ENCODE measurements around the gene SELENOT. TPM values are rescaled to one million over a fixed set of nuclear protein-coding genes. Genes with fewer than 3 reads are reported as not detected.

SELENOT gene
- total RNA-seq, 4 donors from 2014 or later, result 98.0 to 158 (median 111) TPM

DNA sequence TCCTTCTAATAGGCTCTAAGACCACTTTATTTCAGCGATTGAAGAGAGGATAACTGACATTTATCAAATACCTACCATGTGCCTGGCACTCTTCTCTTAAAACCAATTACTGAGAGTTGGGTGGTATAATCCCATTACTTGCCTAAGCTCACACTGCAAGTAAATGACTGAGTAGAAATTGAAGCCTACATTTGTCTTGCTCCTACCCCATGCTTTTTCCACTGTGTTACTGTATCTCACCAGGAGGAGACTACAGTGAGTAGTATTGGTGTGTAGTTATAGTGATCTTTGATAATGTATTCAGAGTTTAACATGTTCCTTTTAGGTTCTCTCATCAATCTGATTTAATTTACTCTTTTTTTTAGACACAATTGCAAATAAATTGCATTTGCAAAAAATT is 35.8 kb upstream of the SELENOT start:
- Histone ChIP-seq H3K9me3 (no peaks in the 10 kb centered on the region), H3K4me3 (no peak overlapping the region), H3K27me3 (no peaks in the 10 kb centered on the region), H3K36me3 (no peaks in the 10 kb centered on the region), H3K4me1 (no peaks in the 10 kb centered on the region), H3K27ac (no peak overlapping the region)
- intact Hi-C loops (cut with DNase I; ENCODE audit: low total_unique reads), result no loop called here
- DNase-seq, result no peak
- TF ChIP-seq, protein P1, sequence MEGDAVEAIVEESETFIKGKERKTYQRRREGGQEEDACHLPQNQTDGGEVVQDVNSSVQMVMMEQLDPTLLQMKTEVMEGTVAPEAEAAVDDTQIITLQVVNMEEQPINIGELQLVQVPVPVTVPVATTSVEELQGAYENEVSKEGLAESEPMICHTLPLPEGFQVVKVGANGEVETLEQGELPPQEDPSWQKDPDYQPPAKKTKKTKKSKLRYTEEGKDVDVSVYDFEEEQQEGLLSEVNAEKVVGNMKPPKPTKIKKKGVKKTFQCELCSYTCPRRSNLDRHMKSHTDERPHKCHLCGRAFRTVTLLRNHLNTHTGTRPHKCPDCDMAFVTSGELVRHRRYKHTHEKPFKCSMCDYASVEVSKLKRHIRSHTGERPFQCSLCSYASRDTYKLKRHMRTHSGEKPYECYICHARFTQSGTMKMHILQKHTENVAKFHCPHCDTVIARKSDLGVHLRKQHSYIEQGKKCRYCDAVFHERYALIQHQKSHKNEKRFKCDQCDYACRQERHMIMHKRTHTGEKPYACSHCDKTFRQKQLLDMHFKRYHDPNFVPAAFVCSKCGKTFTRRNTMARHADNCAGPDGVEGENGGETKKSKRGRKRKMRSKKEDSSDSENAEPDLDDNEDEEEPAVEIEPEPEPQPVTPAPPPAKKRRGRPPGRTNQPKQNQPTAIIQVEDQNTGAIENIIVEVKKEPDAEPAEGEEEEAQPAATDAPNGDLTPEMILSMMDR (IDR thresholded peaks at IDR 0.05), result no peak
- no peak for TF ChIP-seq POLR2A (IDR thresholded peaks at IDR 0.05)

DNA sequence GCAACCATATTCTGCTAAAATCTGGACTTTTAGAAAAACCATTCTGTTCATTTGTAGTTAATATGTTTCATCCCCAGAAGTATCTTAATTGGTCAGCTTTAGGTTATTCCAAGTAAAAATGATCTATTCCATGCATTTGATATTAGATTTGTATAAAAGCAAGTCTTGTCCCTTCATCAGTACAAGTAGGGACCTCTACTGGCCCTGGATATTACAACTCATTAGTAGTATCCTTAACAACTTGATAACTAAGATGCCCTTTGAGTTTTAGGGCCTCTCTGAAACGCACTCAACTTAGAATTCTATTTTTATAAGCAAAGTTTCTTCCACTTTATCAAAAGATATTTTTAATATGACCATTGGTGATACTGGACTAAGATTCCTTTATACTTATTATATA is 25.3 kb upstream of the SELENOT start:
- no peak overlapping the region for H3K4me3 ChIP-seq
- H3K9me3 ChIP-seq, result no peaks in the 10 kb centered on the region
- no peaks in the 10 kb centered on the region for H3K36me3 ChIP-seq
- H3K27ac ChIP-seq, result no peak overlapping the region
- H3K27me3 ChIP-seq, result no peaks in the 10 kb centered on the region
- no peak for TF ChIP-seq POLR2A (IDR thresholded peaks at IDR 0.05)
- TF ChIP-seq, protein P1 (IDR thresholded peaks at IDR 0.05), result no peak
- no peaks in the 10 kb centered on the region for H3K4me1 ChIP-seq
- intact Hi-C loops (cut with DNase I; ENCODE audit: low total_unique reads), result no loop called here
- no peak for DNase-seq

DNA sequence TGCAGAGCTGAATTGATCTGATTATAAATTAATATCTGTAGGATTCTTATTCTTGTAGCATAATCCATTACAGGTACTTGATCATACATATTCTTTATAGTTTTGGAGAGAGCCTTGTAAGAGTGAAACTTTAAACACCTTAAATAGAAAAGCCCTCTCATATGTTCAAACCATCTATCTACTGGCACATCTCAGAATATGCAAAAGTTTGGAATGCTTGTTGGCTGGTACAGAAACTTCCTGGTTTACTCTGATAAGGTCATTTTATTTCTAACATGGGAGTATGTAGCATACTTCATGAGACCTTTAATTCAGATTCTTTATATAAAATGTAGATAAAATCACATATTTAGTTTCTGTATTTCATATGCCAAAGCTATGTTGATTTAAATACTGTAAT is 21.9 kb upstream of the SELENOT start:
- Histone ChIP-seq H3K27me3 (no peaks in the 10 kb centered on the region), H3K4me1 (no peaks in the 10 kb centered on the region), H3K9me3 (no peaks in the 10 kb centered on the region), H3K36me3 (no peaks in the 10 kb centered on the region), H3K4me3 (no peak overlapping the region), H3K27ac (no peak overlapping the region)
- TF ChIP-seq POLR2A (IDR thresholded peaks at IDR 0.05), result no peak
- TF ChIP-seq, protein P1 (IDR thresholded peaks at IDR 0.05), result no peak
- DNase-seq, result no peak
- intact Hi-C loops (cut with DNase I; ENCODE audit: low total_unique reads), result no loop called here

DNA sequence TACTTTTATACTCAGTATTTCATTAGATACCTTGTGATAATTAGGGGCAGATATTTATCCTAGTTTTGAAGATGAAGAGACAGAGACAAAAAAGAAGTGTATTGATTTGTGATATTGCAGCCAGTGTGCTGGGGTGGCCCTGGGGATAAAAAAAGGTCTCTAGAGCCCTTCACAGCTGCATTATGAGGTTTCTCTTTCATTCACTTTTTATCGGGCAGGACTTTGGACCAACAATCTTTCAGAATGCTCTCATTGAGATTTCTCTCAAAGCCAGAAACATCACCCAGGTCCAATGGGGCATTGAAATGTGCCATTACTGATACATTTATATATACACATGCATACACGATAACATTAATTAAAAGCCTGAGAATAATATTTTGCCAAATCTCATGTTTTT is 20.5 kb upstream of the SELENOT start:
- Histone ChIP-seq H3K4me1 (no peaks in the 10 kb centered on the region), H3K4me3 (no peak overlapping the region), H3K9me3 (no peaks in the 10 kb centered on the region), H3K27me3 (no peaks in the 10 kb centered on the region), H3K36me3 (no peaks in the 10 kb centered on the region), H3K27ac (no peak overlapping the region)
- intact Hi-C loops (cut with DNase I; ENCODE audit: low total_unique reads), result no loop called here
- TF ChIP-seq, protein P1 (IDR thresholded peaks at IDR 0.05), result no peak
- TF ChIP-seq POLR2A (IDR thresholded peaks at IDR 0.05), result no peak
- DNase-seq, result no peak

DNA sequence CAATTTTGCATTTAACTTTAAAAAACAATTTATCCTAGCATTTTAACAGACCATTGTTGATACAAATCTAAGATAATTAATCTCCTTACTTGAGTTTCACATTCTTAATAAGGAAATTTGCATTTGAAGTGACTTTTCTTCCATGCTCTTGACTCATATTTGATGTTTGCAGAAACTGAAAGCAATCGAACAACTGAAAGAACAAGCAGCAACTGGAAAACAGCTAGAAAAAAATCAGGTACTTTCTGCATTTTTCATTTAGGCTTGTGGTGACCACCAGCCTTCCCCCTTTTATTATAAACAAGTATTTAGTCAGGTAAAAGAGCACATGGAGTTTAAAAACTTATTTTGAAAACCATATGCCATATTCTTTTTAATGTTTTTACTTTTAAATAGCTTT is 20.1 kb upstream of the SELENOT start:
- intact Hi-C loops (cut with DNase I; ENCODE audit: low total_unique reads), result no loop called here
- H3K4me1 ChIP-seq, result no peaks in the 10 kb centered on the region
- TF ChIP-seq, protein P1 (IDR thresholded peaks at IDR 0.05), result no peak
- no peak for TF ChIP-seq POLR2A (IDR thresholded peaks at IDR 0.05)
- H3K4me3 ChIP-seq, result no peak overlapping the region
- no peak for DNase-seq
- H3K9me3 ChIP-seq, result no peaks in the 10 kb centered on the region
- H3K36me3 ChIP-seq, result no peaks in the 10 kb centered on the region
- H3K27ac ChIP-seq, result no peak overlapping the region
- no peaks in the 10 kb centered on the region for H3K27me3 ChIP-seq

All from uterus (tissue), 4 donors.